Measurements from ENCODE around the gene SERGEF. TPM values are rescaled to one million over a fixed set of nuclear protein-coding genes. Genes with fewer than 3 reads are reported as not detected.

The SERGEF gene
- total RNA-seq (2014; rRNA removed; shearing (Covaris generic)), result 25.7 and 26.1 TPM in 2 replicates

GRCh38 chr11:18012906-18013781 is at the start of gene SERGEF:
Gene SERGEF (minus strand): TSS chr11:18013047. CDS start chr11:18013010, 37 bp downstream.
- peak; percentile 85 for DNase-seq (ENCODE audit: low spot score)

GRCh38 chr11:18061351-18061750 is 48.5 kb upstream of the SERGEF start:
- DNase-seq (ENCODE audit: low spot score), result no peak

- DNase-seq (ENCODE audit: low spot score), result no peak
Measured at GRCh38 chr11:18056561-18057181, 43.8 kb upstream of the SERGEF start.

GRCh38 chr11:18054511-18055103 is 41.8 kb upstream of the SERGEF start:
- DNase-seq (ENCODE audit: low spot score), result no peak

GRCh38 chr11:18050848-18051247 is 38.0 kb upstream of the SERGEF start:
- DNase-seq (ENCODE audit: low spot score), result no peak

GRCh38 chr11:18046116-18046777 is 33.4 kb upstream of the SERGEF start, which contains the start of gene TPH1:
Gene TPH1 (minus strand): TSS chr11:18046269. CDS start chr11:18040762, 5,507 bp downstream.
- peak; percentile 9 for DNase-seq (ENCODE audit: low spot score)

- no peak for DNase-seq (ENCODE audit: low spot score)
Measured at GRCh38 chr11:18036456-18036855, 23.6 kb upstream of the SERGEF start.

- DNase-seq (ENCODE audit: low spot score), result no peak
Measured at GRCh38 chr11:18027475-18027874, 14.6 kb upstream of the SERGEF start.

GRCh38 chr11:18022419-18022818 is 9.6 kb upstream of the SERGEF start:
- no peak for DNase-seq (ENCODE audit: low spot score)

- DNase-seq (ENCODE audit: low spot score), result no peak
Measured at GRCh38 chr11:18019650-18020049, 6.8 kb upstream of the SERGEF start.

GRCh38 chr11:18016789-18017188 is 3.9 kb upstream of the SERGEF start:
- no peak for DNase-seq (ENCODE audit: low spot score)

- no peak for DNase-seq (ENCODE audit: low spot score)
Measured at GRCh38 chr11:18014876-18015275, 2.0 kb upstream of the SERGEF start.

- DNase-seq (ENCODE audit: low spot score), result no peak
Measured at GRCh38 chr11:18013790-18014507, 1.1 kb upstream of the SERGEF start.

GRCh38 chr11:18012122-18012905 is 533 bp downstream of the SERGEF start:
- no peak for DNase-seq (ENCODE audit: low spot score)

GRCh38 chr11:18011633-18012032 is 1.2 kb downstream of the SERGEF start:
- DNase-seq (ENCODE audit: low spot score), result no peak

- DNase-seq (ENCODE audit: low spot score), result no peak
Measured at GRCh38 chr11:18010977-18011586, 1.8 kb downstream of the SERGEF start.

- no peak for DNase-seq (ENCODE audit: low spot score)
Measured at GRCh38 chr11:18010121-18010670, 2.7 kb downstream of the SERGEF start.

- DNase-seq (ENCODE audit: low spot score), result no peak
Measured at GRCh38 chr11:18005376-18006129, 7.3 kb downstream of the SERGEF start.

- DNase-seq (ENCODE audit: low spot score), result peak; percentile 33
Measured at GRCh38 chr11:18001191-18001590, 11.7 kb downstream of the SERGEF start.

Data from A172 (cell line).